Peyer's patch (tissue), 4 donors: ENCODE data around the gene SLC39A9. TPM values are rescaled to one million over a fixed set of nuclear protein-coding genes. Genes with fewer than 3 reads are reported as not detected.
"Not testable (repeated sequence)": the region's sequence is repeated elsewhere in the genome, so short reads cannot be mapped to it uniquely, and the experiment has no call there.

ENCODE experiments used
- DNase-seq, 3 donors: peaks; one replicate each; pipeline ENCODE4 v3.0.0-alpha.2; 2017 to 2019
- H3K27ac ChIP-seq, 4 donors: fragments of 200-600 bp; sonication (generic); one replicate each; pipeline ENCODE4 v1.5.1; 2016 to 2019
- H3K27me3 ChIP-seq, 2 donors: fragments of 200-600 bp; sonication (generic); one replicate each; pipeline ENCODE4 v1.5.1; 2019
- H3K36me3 ChIP-seq, 3 donors: fragments of 200-600 bp; sonication (generic); one replicate each; pipeline ENCODE4 v1.5.1; 2016 to 2019
- H3K4me1 ChIP-seq, 4 donors: fragments of 200-600 bp; sonication (generic); one replicate each; pipeline ENCODE4 v1.5.1; 2016 to 2019
- H3K4me3 ChIP-seq, 4 donors: fragments of 200-600 bp; sonication (generic); 1 replicate in 3 of 4; 2 replicates in 1 of 4; pipeline ENCODE4 v1.5.1; 2016 to 2019; ENCODE audit warnings: mild to moderate bottlenecking in 1 of 4
- H3K9me3 ChIP-seq, 4 donors: fragments of 200-600 bp; sonication (generic); one replicate each; pipeline ENCODE4 v1.5.1; 2016 to 2019; ENCODE audit warnings: mild to moderate bottlenecking in 1 of 4
- CTCF ChIP-seq, 6 experiments: fragments of 450-650 bp in 4 of 6; fragments of 200-600 bp in 2 of 6; sonication (generic) in 1 of 6; IDR thresholded peaks; one replicate each; pipeline ENCODE4 v1.5.1; 2017 to 2019; ENCODE audit warnings: antibody characterized with exemption in 6 of 6, mild to moderate bottlenecking in 3 of 6, moderate library complexity in 1 of 6
- POLR2A ChIP-seq, 2 donors: fragments of 450-650 bp; IDR thresholded peaks; one replicate each; pipeline ENCODE4 v1.5.1; 2017; ENCODE audit warnings: antibody characterized with exemption in 2 of 2, mild to moderate bottlenecking in 2 of 2, moderate library complexity in 2 of 2
- total RNA-seq, 4 donors: library from RNA; depleted of rRNA; stranded (reverse); fragments of >200 nt; gene quantifications; one replicate each; pipeline ENCODE4 v1.1.0, GENCODE V29; 2016

Gene SLC39A9
- total RNA-seq, 4 donors from 2014 or later: 30.5 to 113 (median 77.9) TPM

GRCh38 chr14:69408331-69408960 lies 10.0 kb downstream of the SLC39A9 start:
- TF ChIP-seq POLR2A (IDR thresholded peaks at IDR 0.05) (no peak), CTCF (IDR thresholded peaks at IDR 0.05) (no peak)
- H3K27me3 ChIP-seq: no peaks in the 10 kb centered on the region
- no peak for DNase-seq
- H3K4me1 ChIP-seq: no peaks in the 10 kb centered on the region
- no peaks in the 10 kb centered on the region for H3K36me3 ChIP-seq
- no peak overlapping the region for H3K27ac ChIP-seq
- H3K4me3 ChIP-seq: no peak overlapping the region
- no peaks in the 10 kb centered on the region for H3K9me3 ChIP-seq

DNA sequence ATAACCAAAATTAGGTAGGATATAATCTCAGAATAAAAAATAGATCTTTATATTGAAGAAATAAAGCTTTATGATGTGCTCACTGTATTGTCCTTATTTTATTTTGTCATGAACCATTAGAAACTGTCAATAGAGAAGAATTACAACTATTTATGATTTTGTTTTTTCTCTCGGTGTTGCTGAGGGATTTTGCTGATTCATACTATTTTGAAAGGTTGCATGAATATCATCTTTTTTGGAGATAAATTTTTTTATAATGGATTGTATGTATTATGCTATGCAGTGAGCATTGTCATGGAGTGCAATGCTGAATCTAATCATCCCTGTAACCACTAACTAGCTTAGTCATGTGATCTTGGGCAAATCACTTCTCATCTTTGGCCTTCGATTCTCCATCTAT lies 15.0 kb downstream of the SLC39A9 start:
- H3K9me3 ChIP-seq: no peaks in the 10 kb centered on the region
- no peak overlapping the region for H3K4me3 ChIP-seq
- H3K27me3 ChIP-seq: no peaks in the 10 kb centered on the region
- no peaks in the 10 kb centered on the region for H3K4me1 ChIP-seq
- H3K36me3 ChIP-seq: no peaks in the 10 kb centered on the region
- TF ChIP-seq CTCF (IDR thresholded peaks at IDR 0.05) (no peak), POLR2A (IDR thresholded peaks at IDR 0.05) (no peak)
- DNase-seq: no peak
- no peak overlapping the region for H3K27ac ChIP-seq

- H3K4me3 ChIP-seq, H3K4me1 ChIP-seq, H3K36me3 ChIP-seq, DNase-seq, H3K9me3 ChIP-seq, H3K27ac ChIP-seq, H3K27me3 ChIP-seq: not testable (repeated sequence)
These were observed 17.6 kb downstream of the SLC39A9 start for GRCh38 chr14:69416087-69416486.

DNA sequence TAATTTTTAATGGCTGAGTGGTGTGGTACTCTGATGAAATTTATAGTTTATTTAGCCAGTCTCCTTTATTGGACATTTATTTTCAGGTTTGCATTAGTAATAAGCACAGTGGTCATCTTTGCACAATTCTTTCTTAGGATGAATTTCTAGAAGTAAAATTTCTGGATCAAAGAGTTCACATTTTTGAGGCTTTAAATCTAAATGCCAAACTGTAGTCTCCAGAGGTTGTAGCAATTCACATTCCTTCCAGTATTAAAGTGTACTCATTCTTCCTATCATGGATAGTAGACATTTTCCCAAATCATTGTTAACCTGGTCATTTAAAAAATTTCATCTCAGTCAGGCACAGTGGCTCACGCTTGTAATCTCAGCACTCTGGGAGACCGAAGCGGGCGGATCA lies 24.8 kb downstream of the SLC39A9 start:
- Histone ChIP-seq H3K36me3 (peaks cover 0 to 34% (median 0%) of the 10 kb centered on the region in 3 donors), H3K9me3 (no peaks in the 10 kb centered on the region), H3K4me1 (no peaks in the 10 kb centered on the region), H3K4me3 (no peak overlapping the region), H3K27ac (no peak overlapping the region), H3K27me3 (no peaks in the 10 kb centered on the region)
- no peak for DNase-seq
- TF ChIP-seq POLR2A (IDR thresholded peaks at IDR 0.05): no peak
- TF ChIP-seq CTCF (IDR thresholded peaks at IDR 0.05): no peak

GRCh38 chr14:69424149-69424923 lies 25.8 kb downstream of the SLC39A9 start:
- Histone ChIP-seq H3K4me3 (no peak overlapping the region), H3K4me1 (no peaks in the 10 kb centered on the region), H3K36me3 (peaks cover 0 to 39% (median 0%) of the 10 kb centered on the region in 3 donors), H3K27ac (no peak overlapping the region), H3K9me3 (no peaks in the 10 kb centered on the region), H3K27me3 (no peaks in the 10 kb centered on the region)
- no peak for DNase-seq
- TF ChIP-seq POLR2A (IDR thresholded peaks at IDR 0.05): no peak

- no peaks in the 10 kb centered on the region for H3K4me1 ChIP-seq
- no peak for TF ChIP-seq POLR2A (IDR thresholded peaks at IDR 0.05)
- no peak for TF ChIP-seq CTCF (IDR thresholded peaks at IDR 0.05)
- H3K9me3 ChIP-seq: no peaks in the 10 kb centered on the region
- DNase-seq: no peak
- no peak overlapping the region for H3K4me3 ChIP-seq
- no peaks in the 10 kb centered on the region for H3K27me3 ChIP-seq
- no peak overlapping the region for H3K27ac ChIP-seq
- H3K36me3 ChIP-seq: peaks cover 0 to 39% (median 0%) of the 10 kb centered on the region in 3 donors
These were observed 29.1 kb downstream of the SLC39A9 start for GRCh38 chr14:69427596-69427995.
